Karpas-422 (cell line): Measurements from ENCODE around the gene SLC34A2. TPM values are rescaled to one million over a fixed set of nuclear protein-coding genes. Genes with fewer than 3 reads are reported as not detected.

Experiments used
- DNase-seq: peaks from one replicate; pipeline ENCODE4 v3.0.0-alpha.2; 2015
- H2AFZ ChIP-seq: fragments of 200-600 bp; sonication (generic); 2 replicates; pipeline ENCODE4 v1.6.1; 2014; ENCODE audit warnings: antibody characterized with exemption, low read length, mixed read lengths
- H3K27ac ChIP-seq: fragments of 200-600 bp; sonication (generic); 2 replicates; pipeline ENCODE4 v1.5.1; 2014; ENCODE audit warnings: mild to moderate bottlenecking, low read length, moderate library complexity
- H3K27me3 ChIP-seq: fragments of 200-600 bp; sonication (generic); 2 replicates; pipeline ENCODE4 v1.6.1; 2014; ENCODE audit warnings: low read length, mixed read lengths
- H3K36me3 ChIP-seq: fragments of 200-600 bp; sonication (generic); 2 replicates; pipeline ENCODE4 v1.6.1; 2014; ENCODE audit warnings: low read length, mixed read lengths; ENCODE audit not compliant: insufficient read depth
- H3K4me1 ChIP-seq: fragments of 200-600 bp; sonication (generic); 2 replicates; pipeline ENCODE4 v1.6.1; 2014; ENCODE audit warnings: mild to moderate bottlenecking, low read length, mixed read lengths
- H3K4me2 ChIP-seq: fragments of 200-600 bp; sonication (generic); 2 replicates; pipeline ENCODE4 v1.6.1; 2014; ENCODE audit warnings: low read length, low read depth, mild to moderate bottlenecking; ENCODE audit not compliant: poor library complexity, severe bottlenecking
- H3K4me3 ChIP-seq: fragments of 200-600 bp; sonication (generic); 2 replicates; pipeline ENCODE4 v1.5.1; 2014; ENCODE audit warnings: mild to moderate bottlenecking, antibody characterized with exemption, low read length, mixed read lengths
- H3K79me2 ChIP-seq: fragments of 200-600 bp; sonication (generic); 2 replicates; pipeline ENCODE4 v1.6.1; 2014; ENCODE audit warnings: mild to moderate bottlenecking, low read length, mixed read lengths
- H3K9ac ChIP-seq: fragments of 200-600 bp; sonication (generic); 2 replicates; pipeline ENCODE4 v1.6.0; 2014; ENCODE audit warnings: low read length
- H3K9me2 ChIP-seq: fragments of 200-600 bp; sonication (generic), shearing (Covaris generic); replicated peaks from 2 replicates; pipeline ENCODE4 v1.6.0; 2014; ENCODE audit warnings: mild to moderate bottlenecking, low read length, moderate library complexity; ENCODE audit not compliant: insufficient read depth
- H3K9me3 ChIP-seq: fragments of 300-700, 200-600 bp; sonication (generic); 2 replicates; pipeline ENCODE4 v1.6.1; 2014; ENCODE audit warnings: low read length, mixed read lengths
- H4K20me1 ChIP-seq: fragments of 200-600 bp; sonication (generic); 2 replicates; pipeline ENCODE4 v1.6.1; 2014; ENCODE audit warnings: mild to moderate bottlenecking, antibody characterized with exemption, low read length, low read depth; ENCODE audit not compliant: insufficient read depth
- total RNA-seq: library from RNA; depleted of rRNA; stranded (reverse); fragments of >200 nt; shearing (Covaris generic); gene quantifications from 2 replicates; pipeline ENCODE4 v1.2.3, GENCODE V29; 2014; ENCODE audit warnings: low replicate concordance

Gene SLC34A2
- total RNA-seq, 1 experiment from 2014 or later, result not detected

GRCh38 chr4:25632135-25632534, 23.5 kb upstream of the SLC34A2 start:
- Histone ChIP-seq H3K4me1 (no peaks in the 10 kb centered on the region), H3K9me3 (no peaks in the 10 kb centered on the region), H3K9ac (no peak overlapping the region), H3K27me3 (no peaks in the 10 kb centered on the region), H2AFZ (no peak overlapping the region), H3K79me2 (no peaks in the 10 kb centered on the region), H3K4me2 (no peak overlapping the region), H3K9me2 (no peaks in the 10 kb centered on the region), H4K20me1 (no peaks in the 10 kb centered on the region), H3K27ac (no peak overlapping the region), H3K4me3 (no peak overlapping the region), H3K36me3 (no peaks in the 10 kb centered on the region)
- DNase-seq, result no peak

GRCh38 chr4:25633541-25633940, 22.1 kb upstream of the SLC34A2 start:
- H3K9me3 ChIP-seq, result no peaks in the 10 kb centered on the region
- H3K4me1 ChIP-seq, result peaks cover 3% of the 10 kb centered on the region; the same call in 1 of the 2 replicates
- H2AFZ ChIP-seq, result no peak overlapping the region
- no peaks in the 10 kb centered on the region for H3K79me2 ChIP-seq
- H3K9me2 ChIP-seq, result no peaks in the 10 kb centered on the region
- H4K20me1 ChIP-seq, result no peaks in the 10 kb centered on the region
- no peaks in the 10 kb centered on the region for H3K36me3 ChIP-seq
- no peak overlapping the region for H3K27ac ChIP-seq
- H3K27me3 ChIP-seq, result no peaks in the 10 kb centered on the region
- no peak overlapping the region for H3K4me2 ChIP-seq
- DNase-seq, result no peak
- H3K9ac ChIP-seq, result no peak overlapping the region
- H3K4me3 ChIP-seq, result no peak overlapping the region

GRCh38 chr4:25635501-25635900, 20.1 kb upstream of the SLC34A2 start:
- H3K9me2 ChIP-seq, result no peaks in the 10 kb centered on the region
- H3K4me3 ChIP-seq, result no peak overlapping the region
- no peaks in the 10 kb centered on the region for H3K79me2 ChIP-seq
- no peak overlapping the region for H3K9ac ChIP-seq
- H2AFZ ChIP-seq, result no peak overlapping the region
- no peaks in the 10 kb centered on the region for H3K36me3 ChIP-seq
- no peak for DNase-seq
- no peaks in the 10 kb centered on the region for H4K20me1 ChIP-seq
- H3K27me3 ChIP-seq, result no peaks in the 10 kb centered on the region
- peaks cover 3% of the 10 kb centered on the region; the same call in 1 of the 2 replicates for H3K4me1 ChIP-seq
- H3K4me2 ChIP-seq, result no peak overlapping the region
- no peaks in the 10 kb centered on the region for H3K9me3 ChIP-seq
- H3K27ac ChIP-seq, result no peak overlapping the region

GRCh38 chr4:25637581-25638220, 17.9 kb upstream of the SLC34A2 start:
- no peak overlapping the region for H2AFZ ChIP-seq
- H3K27ac ChIP-seq, result no peak overlapping the region
- H3K79me2 ChIP-seq, result no peaks in the 10 kb centered on the region
- no peaks in the 10 kb centered on the region for H3K9me2 ChIP-seq
- DNase-seq, result no peak
- no peak overlapping the region for H3K9ac ChIP-seq
- no peaks in the 10 kb centered on the region for H3K27me3 ChIP-seq
- H3K4me1 ChIP-seq, result peaks cover 3% of the 10 kb centered on the region; the same call in 1 of the 2 replicates
- no peak overlapping the region for H3K4me3 ChIP-seq
- H3K36me3 ChIP-seq, result no peaks in the 10 kb centered on the region
- no peak overlapping the region for H3K4me2 ChIP-seq
- no peaks in the 10 kb centered on the region for H4K20me1 ChIP-seq
- no peaks in the 10 kb centered on the region for H3K9me3 ChIP-seq

GRCh38 chr4:25638221-25638601, 17.4 kb upstream of the SLC34A2 start:
- no peak for DNase-seq
- Histone ChIP-seq H2AFZ (no peak overlapping the region), H3K9me2 (no peaks in the 10 kb centered on the region), H4K20me1 (no peaks in the 10 kb centered on the region), H3K9ac (no peak overlapping the region), H3K27me3 (no peaks in the 10 kb centered on the region), H3K4me3 (no peak overlapping the region), H3K27ac (no peak overlapping the region), H3K36me3 (no peaks in the 10 kb centered on the region), H3K4me2 (no peak overlapping the region), H3K79me2 (no peaks in the 10 kb centered on the region), H3K9me3 (no peaks in the 10 kb centered on the region), H3K4me1 (peaks cover 3% of the 10 kb centered on the region; the same call in 1 of the 2 replicates)

GRCh38 chr4:25638806-25639205, 16.8 kb upstream of the SLC34A2 start:
- Histone ChIP-seq H3K9me2 (no peaks in the 10 kb centered on the region), H3K4me1 (peaks cover 3% of the 10 kb centered on the region; the same call in 1 of the 2 replicates), H2AFZ (no peak overlapping the region), H3K9me3 (no peaks in the 10 kb centered on the region), H4K20me1 (no peaks in the 10 kb centered on the region), H3K79me2 (no peaks in the 10 kb centered on the region), H3K4me3 (no peak overlapping the region), H3K27me3 (no peaks in the 10 kb centered on the region), H3K9ac (no peak overlapping the region), H3K36me3 (no peaks in the 10 kb centered on the region), H3K27ac (no peak overlapping the region), H3K4me2 (no peak overlapping the region)
- no peak for DNase-seq

GRCh38 chr4:25650311-25650710, 5.3 kb upstream of the SLC34A2 start:
- Histone ChIP-seq H3K4me1 (no peaks in the 10 kb centered on the region), H3K27ac (no peak overlapping the region), H3K4me3 (no peak overlapping the region), H3K9me2 (no peaks in the 10 kb centered on the region), H3K79me2 (no peaks in the 10 kb centered on the region), H3K4me2 (no peak overlapping the region), H3K9ac (no peak overlapping the region), H2AFZ (no peak overlapping the region), H4K20me1 (no peaks in the 10 kb centered on the region), H3K36me3 (no peaks in the 10 kb centered on the region), H3K9me3 (no peaks in the 10 kb centered on the region), H3K27me3 (no peaks in the 10 kb centered on the region)
- no peak for DNase-seq

GRCh38 chr4:25651682-25652081, 4.0 kb upstream of the SLC34A2 start:
- H4K20me1 ChIP-seq, result no peaks in the 10 kb centered on the region

More at GRCh38 chr4:25651682-25652081, 4.0 kb upstream of the SLC34A2 start:
- no peaks in the 10 kb centered on the region for H3K9me2 ChIP-seq
- H3K4me2 ChIP-seq, result no peak overlapping the region
- H3K79me2 ChIP-seq, result no peaks in the 10 kb centered on the region
- H2AFZ ChIP-seq, result no peak overlapping the region
- H3K4me1 ChIP-seq, result no peaks in the 10 kb centered on the region
- H3K4me3 ChIP-seq, result no peak overlapping the region
- H3K27me3 ChIP-seq, result no peaks in the 10 kb centered on the region
- no peak overlapping the region for H3K27ac ChIP-seq
- H3K9me3 ChIP-seq, result no peaks in the 10 kb centered on the region
- no peak for DNase-seq
- no peak overlapping the region for H3K9ac ChIP-seq
- no peaks in the 10 kb centered on the region for H3K36me3 ChIP-seq
